ENCODE measurements around the gene HSD17B1.

HSD17B1 gene

GRCh38 chr17:42566883-42567573 lies 14.3 kb downstream of the HSD17B1 start, which contains the start of gene MLX:
TSS of gene MLX (plus strand) at chr17:42567100. CDS start at chr17:42567125, 25 bp downstream.
- DNase-seq (ENCODE audit: low read depth in 2 of 2), result peak; percentile 83 to 87

GRCh38 chr17:42568341-42569111 lies 15.8 kb downstream of the HSD17B1 start:
- no peak for DNase-seq (ENCODE audit: low read depth in 2 of 2)

GRCh38 chr17:42571435-42572225 lies 18.9 kb downstream of the HSD17B1 start:
- no peak for DNase-seq (ENCODE audit: low read depth in 2 of 2)

GRCh38 chr17:42573095-42573494 lies 20.4 kb downstream of the HSD17B1 start:
- DNase-seq (ENCODE audit: low read depth in 2 of 2), result no peak

- DNase-seq (ENCODE audit: low read depth in 2 of 2), result no peak
Measured at GRCh38 chr17:42574463-42574862, 21.7 kb downstream of the HSD17B1 start.

GRCh38 chr17:42577140-42577531 lies 24.4 kb downstream of the HSD17B1 start:
- no peak for DNase-seq (ENCODE audit: low read depth in 2 of 2)

GRCh38 chr17:42577532-42578281 lies 25.0 kb downstream of the HSD17B1 start, which contains the start of gene PSMC3IP:
TSS of gene PSMC3IP (minus strand) at chr17:42577729. CDS start at chr17:42577686, 43 bp downstream.
- DNase-seq (ENCODE audit: low read depth in 2 of 2), result peak; percentile 91 to 94

- DNase-seq (ENCODE audit: low read depth in 2 of 2), result peak in 1 of 2 donors; percentile 67
Measured at GRCh38 chr17:42578282-42578869, 25.7 kb downstream of the HSD17B1 start.

- DNase-seq (ENCODE audit: low read depth in 2 of 2), result no peak
Measured at GRCh38 chr17:42579794-42580551, 27.2 kb downstream of the HSD17B1 start.

GRCh38 chr17:42581744-42582270 lies 29.1 kb downstream of the HSD17B1 start:
- no peak for DNase-seq (ENCODE audit: low read depth in 2 of 2)

GRCh38 chr17:42584880-42585279 lies 32.2 kb downstream of the HSD17B1 start:
- DNase-seq (ENCODE audit: low read depth in 2 of 2), result no peak

- DNase-seq (ENCODE audit: low read depth in 2 of 2), result no peak
Measured at GRCh38 chr17:42585353-42585752, 32.6 kb downstream of the HSD17B1 start.

GRCh38 chr17:42586514-42587230 lies 33.9 kb downstream of the HSD17B1 start:
- no peak for DNase-seq (ENCODE audit: low read depth in 2 of 2)

- no peak for DNase-seq (ENCODE audit: low read depth in 2 of 2)
Measured at GRCh38 chr17:42590886-42591285, 38.2 kb downstream of the HSD17B1 start.

GRCh38 chr17:42591411-42591810 lies 38.7 kb downstream of the HSD17B1 start:
- DNase-seq (ENCODE audit: low read depth in 2 of 2), result no peak

- no peak for DNase-seq (ENCODE audit: low read depth in 2 of 2)
Measured at GRCh38 chr17:42596386-42596785, 43.7 kb downstream of the HSD17B1 start.

- DNase-seq (ENCODE audit: low read depth in 2 of 2), result no peak
Measured at GRCh38 chr17:42598905-42599304, 46.2 kb downstream of the HSD17B1 start.

GRCh38 chr17:42603318-42603717 lies 50.6 kb downstream of the HSD17B1 start:
- DNase-seq (ENCODE audit: low read depth in 2 of 2), result no peak

Data from stimulated activated CD4-positive, alpha-beta T cell treated with anti-CD3 and anti-CD28 coated beads, Interleukin-15, amount 100 ng/mL, for 48 hours (primary cell).